CD8-positive, alpha-beta memory T cell (primary cell): ENCODE data around the gene NCBP3. TPM values are rescaled to one million over a fixed set of nuclear protein-coding genes. Genes with fewer than 3 reads are reported as not detected.

Source experiments
- CTCF ChIA-PET: fragments of 350-600 bp; sonication (Branson Sonifier 250); formaldehyde crosslinking; loops from one replicate; lab custom pipeline; 2021; ENCODE audit warnings: antibody characterized with exemption; lab: Charles Lee
- POLR2A ChIA-PET: fragments of 350-600 bp; sonication (Branson Sonifier 250); formaldehyde crosslinking; loops from one replicate; lab custom pipeline; 2021; ENCODE audit warnings: antibody characterized with exemption; lab: Charles Lee
- DNase-seq, 5 donors: peaks; one replicate each; pipeline versions ENCODE4 v3.0.0 to v3.0.0-alpha.2; 2020 to 2022; ENCODE audit warnings: mixed read lengths in 1 of 5
- H3K27ac ChIP-seq: one replicate; pipeline ENCODE4 v1.7.0; 2013; ENCODE audit warnings: low read depth, mild to moderate bottlenecking, low read length, moderate library complexity
- H3K27me3 ChIP-seq: 2 replicates; pipeline ENCODE4 v1.7.0; 2013; ENCODE audit warnings: low read length, mild to moderate bottlenecking; ENCODE audit not compliant: insufficient read depth, poor library complexity, severe bottlenecking
- H3K36me3 ChIP-seq: 2 replicates; pipeline ENCODE4 v1.7.0; 2013; ENCODE audit warnings: mild to moderate bottlenecking, low read length, moderate library complexity; ENCODE audit not compliant: insufficient read depth
- H3K4me1 ChIP-seq: 2 replicates; pipeline ENCODE4 v1.7.0; 2013; ENCODE audit warnings: mild to moderate bottlenecking, low read length, moderate library complexity; ENCODE audit not compliant: insufficient read depth
- H3K4me3 ChIP-seq: 2 replicates; pipeline ENCODE4 v1.7.0; 2013; ENCODE audit warnings: mild to moderate bottlenecking, low read length
- H3K9me3 ChIP-seq: 2 replicates; pipeline ENCODE4 v1.7.0; 2013; ENCODE audit warnings: mild to moderate bottlenecking, low read length
- H3K27ac Mint-ChIP-seq, 8 donors: one replicate each; pipeline ENCODE4 v1.8.0; 2020 to 2021; ENCODE audit warnings: mixed read lengths in 8 of 8, mild to moderate bottlenecking in 6 of 8, inconsistent platforms in 3 of 8, moderate library complexity in 3 of 8
- H3K27me3 Mint-ChIP-seq, 2 donors: one replicate each; pipeline ENCODE4 v1.8.0; 2020 to 2021; ENCODE audit warnings: mixed read lengths in 2 of 2, mild to moderate bottlenecking in 1 of 2, moderate library complexity in 1 of 2
- H3K36me3 Mint-ChIP-seq, 3 donors: one replicate each; pipeline ENCODE4 v1.8.0; 2020 to 2021; ENCODE audit warnings: mixed read lengths in 3 of 3, inconsistent platforms in 1 of 3, mild to moderate bottlenecking in 1 of 3
- H3K4me1 Mint-ChIP-seq, 3 donors: one replicate each; pipeline ENCODE4 v1.8.0; 2020 to 2021; ENCODE audit warnings: mixed read lengths in 3 of 3, inconsistent platforms in 1 of 3, mild to moderate bottlenecking in 1 of 3
- H3K4me3 Mint-ChIP-seq, 7 donors: one replicate each; pipeline ENCODE4 v1.8.0; 2020 to 2021; ENCODE audit warnings: mixed read lengths in 7 of 7, mild to moderate bottlenecking in 6 of 7, moderate library complexity in 4 of 7, inconsistent platforms in 2 of 7
- H3K9me3 Mint-ChIP-seq, 5 donors: one replicate each; pipeline ENCODE4 v1.8.0; 2020 to 2022; ENCODE audit warnings: mixed read lengths in 5 of 5, mild to moderate bottlenecking in 3 of 5, moderate library complexity in 2 of 5, inconsistent platforms in 1 of 5
- polyA plus RNA-seq: library from polyadenylated mRNA; unstranded; fragments of 300-500 nt; fragmentation: Illumina TruSeq; gene quantifications from one replicate; pipeline ENCODE4 v1.2.3, GENCODE V29; 2021
- total RNA-seq, 2 experiments: library from RNA; stranded (reverse); gene quantifications; one replicate each; pipeline ENCODE4 v1.2.3, GENCODE V29; 2021

Gene NCBP3
- total and polyA plus RNA-seq, 3 experiments from 2014 or later = 18.0 to 42.0 (median 39.9) TPM

DNA sequence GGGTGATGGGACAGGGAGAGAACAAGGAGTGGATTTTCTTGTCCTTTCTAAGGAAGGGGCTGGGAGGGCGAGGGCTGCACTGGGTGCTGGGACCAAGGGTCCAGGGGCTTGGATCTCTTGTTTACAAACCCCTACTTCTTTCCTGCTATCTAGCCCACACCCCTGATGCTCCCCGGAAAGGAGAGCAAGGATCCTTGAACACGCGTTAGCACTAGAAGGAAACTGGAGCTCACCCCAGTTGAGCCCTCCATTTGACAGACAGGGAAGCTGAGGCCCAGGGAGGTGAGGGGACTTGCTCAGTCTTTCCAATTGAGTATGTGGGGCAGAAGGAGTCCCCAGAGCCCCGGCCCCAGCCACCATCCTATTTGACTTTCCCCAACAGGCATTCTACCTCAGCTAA lies 40.5 kb downstream of the NCBP3 start:
- peaks cover 5 to 34% (median 6%) of the 10 kb centered on the region in 3 donors for H3K4me1 Mint-ChIP-seq
- no peaks in the 10 kb centered on the region for H3K9me3 ChIP-seq
- H3K27ac Mint-ChIP-seq = peak overlapping the region in 1 of 8 donors; percentile 36
- H3K27me3 ChIP-seq = no peaks in the 10 kb centered on the region
- CTCF ChIA-PET = no interaction called here
- H3K36me3 Mint-ChIP-seq = peaks cover 6 to 43% (median 13%) of the 10 kb centered on the region in 3 donors
- POLR2A ChIA-PET = no interaction called here
- H3K27me3 Mint-ChIP-seq = no peaks in the 10 kb centered on the region
- H3K4me3 Mint-ChIP-seq = no peak overlapping the region
- H3K9me3 Mint-ChIP-seq = no peaks in the 10 kb centered on the region
- DNase-seq = no peak
- H3K27ac ChIP-seq = no peak overlapping the region
- H3K36me3 ChIP-seq = peaks cover 6% of the 10 kb centered on the region
- H3K4me1 ChIP-seq = no peaks in the 10 kb centered on the region
- no peak overlapping the region for H3K4me3 ChIP-seq

- Histone ChIP-seq H3K9me3 (no peaks in the 10 kb centered on the region), H3K4me1 (no peaks in the 10 kb centered on the region), H3K4me3 (no peak overlapping the region), H3K27ac (no peak overlapping the region), H3K36me3 (no peaks in the 10 kb centered on the region), H3K27me3 (no peaks in the 10 kb centered on the region)
- H3K27me3 Mint-ChIP-seq = no peaks in the 10 kb centered on the region
- H3K27ac Mint-ChIP-seq = peak overlapping the region in 3 of 8 donors; percentile 23 to 81 (median 59)
- peaks cover 6 to 37% (median 9%) of the 10 kb centered on the region in 3 donors for H3K36me3 Mint-ChIP-seq
- H3K4me1 Mint-ChIP-seq = peaks cover 10 to 40% (median 13%) of the 10 kb centered on the region in 3 donors
- no peak for DNase-seq
- ChIA-PET POLR2A (interaction anchor here (0.7 to 1.4 kb wide), 2 partner anchors 9 to 221 kb away, joined by 5 to 13 read pairs; no protein-coding TSS in a partner anchor), CTCF (interaction anchor here (0.9 to 1.1 kb wide), 3 partner anchors 24 to 67 kb away, joined by 3 to 4 read pairs (median 3); no protein-coding TSS in a partner anchor)
- no peak overlapping the region for H3K4me3 Mint-ChIP-seq
- no peaks in the 10 kb centered on the region for H3K9me3 Mint-ChIP-seq
Measured at GRCh38 chr17:3804503-3804931, 41.5 kb downstream of the NCBP3 start.

DNA sequence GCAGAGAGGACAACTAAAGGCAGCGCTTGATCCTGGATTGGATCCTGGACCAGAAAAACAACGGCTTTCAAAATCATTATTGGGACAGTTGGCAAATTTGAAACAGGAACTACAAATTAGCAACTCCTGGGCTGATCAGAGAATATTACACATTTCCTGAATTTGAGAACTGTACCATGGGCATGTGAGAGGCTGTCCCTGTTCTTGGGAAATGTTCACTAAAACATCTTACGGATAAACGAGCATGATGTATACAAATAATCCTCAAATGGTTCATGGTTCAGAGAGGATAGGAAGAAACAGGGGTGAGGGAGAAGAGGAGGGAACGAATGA lies 42.8 kb downstream of the NCBP3 start:
- Histone ChIP-seq H3K4me1 (no peaks in the 10 kb centered on the region), H3K9me3 (no peaks in the 10 kb centered on the region), H3K36me3 (no peaks in the 10 kb centered on the region), H3K27ac (no peak overlapping the region), H3K27me3 (no peaks in the 10 kb centered on the region), H3K4me3 (no peak overlapping the region)
- Mint-ChIP-seq H3K27me3 (no peaks in the 10 kb centered on the region), H3K27ac (peak overlapping the region in 4 of 8 donors; percentile 36 to 67 (median 50)), H3K9me3 (no peaks in the 10 kb centered on the region), H3K36me3 (peaks cover 2 to 39% (median 5%) of the 10 kb centered on the region in 3 donors), H3K4me1 (peaks cover 16 to 47% (median 26%) of the 10 kb centered on the region in 3 donors), H3K4me3 (no peak overlapping the region)
- POLR2A ChIA-PET = no interaction called here
- DNase-seq = no peak
- CTCF ChIA-PET = no interaction called here

- H3K27me3 ChIP-seq = no peaks in the 10 kb centered on the region
- H3K4me3 ChIP-seq = no peak overlapping the region
- no peaks in the 10 kb centered on the region for H3K9me3 ChIP-seq
- POLR2A ChIA-PET = no interaction called here
- H3K4me1 Mint-ChIP-seq = peaks cover 21 to 53% (median 32%) of the 10 kb centered on the region in 3 donors
- H3K9me3 Mint-ChIP-seq = no peaks in the 10 kb centered on the region
- H3K36me3 ChIP-seq = no peaks in the 10 kb centered on the region
- no peak for DNase-seq
- H3K4me3 Mint-ChIP-seq = no peak overlapping the region
- H3K27ac ChIP-seq = no peak overlapping the region
- H3K27me3 Mint-ChIP-seq = no peaks in the 10 kb centered on the region
- H3K36me3 Mint-ChIP-seq = peaks cover 0 to 37% (median 1%) of the 10 kb centered on the region in 3 donors
- H3K27ac Mint-ChIP-seq = peak overlapping the region in 3 of 8 donors; percentile 29 to 38 (median 36)
- no peaks in the 10 kb centered on the region for H3K4me1 ChIP-seq
- CTCF ChIA-PET = no interaction called here
Measured at GRCh38 chr17:3802461-3803307, 43.4 kb downstream of the NCBP3 start.

GRCh38 chr17:3801792-3802191 lies 44.3 kb downstream of the NCBP3 start:
- H3K27ac ChIP-seq = no peak overlapping the region
- H3K4me1 Mint-ChIP-seq = peaks cover 25 to 59% (median 38%) of the 10 kb centered on the region in 3 donors
- no peak overlapping the region for H3K4me3 ChIP-seq
- H3K36me3 Mint-ChIP-seq = peaks cover 0 to 30% (median 1%) of the 10 kb centered on the region in 3 donors
- H3K9me3 Mint-ChIP-seq = no peaks in the 10 kb centered on the region
- no peak for DNase-seq
- no peaks in the 10 kb centered on the region for H3K9me3 ChIP-seq
- CTCF ChIA-PET = interaction anchor here (1.7 to 3.4 kb wide), 2 partner anchors 26 to 64 kb away, joined by 4 to 25 read pairs; no protein-coding TSS in a partner anchor
- no peaks in the 10 kb centered on the region for H3K27me3 Mint-ChIP-seq
- H3K4me1 ChIP-seq = peaks cover 1% of the 10 kb centered on the region
- POLR2A ChIA-PET = no interaction called here
- no peak overlapping the region for H3K4me3 Mint-ChIP-seq
- H3K36me3 ChIP-seq = no peaks in the 10 kb centered on the region
- no peaks in the 10 kb centered on the region for H3K27me3 ChIP-seq
- H3K27ac Mint-ChIP-seq = peak overlapping the region in 2 of 8 donors; percentile 3 to 81

DNA sequence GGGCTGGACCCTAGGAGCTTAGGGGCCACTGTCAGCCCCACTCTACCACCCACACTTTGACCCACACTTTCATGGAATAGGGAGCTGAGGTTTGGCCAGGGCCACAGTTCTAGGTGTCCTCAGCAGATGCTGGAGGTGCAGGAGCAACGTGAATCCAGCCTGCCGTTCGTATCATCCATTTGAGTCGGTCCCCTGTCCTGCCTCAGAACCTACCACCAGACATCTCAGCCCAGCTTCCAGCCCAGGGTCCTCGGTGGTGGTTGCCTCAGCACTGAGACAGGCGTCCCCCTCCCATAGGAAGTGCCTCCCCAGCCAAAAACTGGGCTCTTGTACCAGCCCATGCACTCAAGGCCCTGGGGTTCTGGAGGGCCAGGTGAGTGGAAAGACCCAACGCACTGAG lies 44.7 kb downstream of the NCBP3 start:
- no peaks in the 10 kb centered on the region for H3K27me3 Mint-ChIP-seq
- H3K4me1 Mint-ChIP-seq = peaks cover 29 to 64% (median 42%) of the 10 kb centered on the region in 3 donors

DNA sequence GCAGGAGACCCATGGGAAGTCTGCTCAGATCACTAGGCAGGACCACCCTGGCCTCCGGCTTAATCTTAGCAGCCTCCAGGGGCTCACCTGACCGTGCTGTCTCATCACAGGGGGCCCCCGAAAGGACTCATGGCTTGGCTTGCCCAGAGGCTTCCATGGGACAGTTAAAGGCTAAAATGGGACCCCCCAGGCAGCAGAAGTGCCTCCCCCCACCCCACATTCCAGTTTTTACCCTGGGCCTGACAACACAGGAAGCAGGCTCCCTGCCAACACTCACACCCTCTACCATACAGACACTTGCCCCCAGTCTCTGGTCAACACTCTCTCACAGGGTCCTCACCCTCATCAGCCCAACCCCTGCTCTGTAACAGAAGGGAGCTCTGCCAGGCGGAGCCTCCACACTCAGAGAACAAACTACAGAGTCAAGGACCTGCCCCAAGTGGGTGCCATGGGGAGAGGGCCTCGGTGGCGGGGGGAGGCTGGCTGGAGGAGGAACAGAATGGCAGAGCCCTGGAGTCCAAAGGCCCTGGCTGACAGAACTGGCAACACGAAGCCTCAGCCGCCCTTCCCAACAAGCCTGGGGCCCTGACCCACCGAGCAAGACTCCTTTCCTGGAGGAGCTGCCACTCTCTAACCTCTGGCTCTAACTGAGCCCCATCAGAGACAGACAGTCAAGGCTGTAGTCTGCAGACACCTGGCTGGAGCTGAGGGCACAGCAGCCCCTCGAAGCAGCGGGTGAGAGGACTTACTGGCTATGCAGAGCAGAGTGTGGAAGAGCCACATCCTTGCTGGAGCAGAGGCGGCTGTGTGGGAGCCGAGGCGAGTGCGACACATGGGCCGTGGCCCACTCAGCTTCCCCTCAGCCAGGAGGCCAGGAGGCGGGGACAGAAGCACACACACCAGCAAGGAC lies 45.4 kb downstream of the NCBP3 start, which contains the start of gene ITGAE:
ITGAE (minus strand) TSS at position 827 of the 910 bp plus-strand sequence; CDS start at position 783, 44 bp downstream.
- H3K27me3 Mint-ChIP-seq = no peaks in the 10 kb centered on the region
- no peak for DNase-seq
- Histone ChIP-seq H3K9me3 (no peaks in the 10 kb centered on the region), H3K27ac (no peak within 1 kb of the TSS), H3K4me1 (peaks cover 12% of the 10 kb centered on the region), H3K4me3 (no peak within 1 kb of the TSS), H3K27me3 (no peaks in the 10 kb centered on the region), H3K36me3 (no peaks in the 10 kb centered on the region)
- POLR2A ChIA-PET = interaction anchor here (1.3 to 1.4 kb wide), 2 partner anchors 40 to 104 kb away, joined by 3 to 4 read pairs; partner anchors contain the start of gene P2RX5
- H3K27ac Mint-ChIP-seq = peak within 1 kb of the TSS in 7 of 8 donors; percentile 81 to 91 (median 85)
- H3K4me3 Mint-ChIP-seq = peak within 1 kb of the TSS; percentile 14 to 91 (median 76)
- peaks cover 36 to 71% (median 49%) of the 10 kb centered on the region in 3 donors for H3K4me1 Mint-ChIP-seq
- CTCF ChIA-PET = interaction anchor here (0.7 to 3.4 kb wide), 5 partner anchors 8 to 63 kb away, joined by 3 to 25 read pairs (median 4); no protein-coding TSS in a partner anchor
- no peaks in the 10 kb centered on the region for H3K9me3 Mint-ChIP-seq
- H3K36me3 Mint-ChIP-seq = peaks cover 0 to 28% (median 0%) of the 10 kb centered on the region in 3 donors

More for the DNA sequence above, 44.7 kb downstream of the NCBP3 start:
- Mint-ChIP-seq H3K9me3 (no peaks in the 10 kb centered on the region), H3K4me3 (peak overlapping the region in 3 of 7 donors; percentile 57 to 85 (median 76)), H3K36me3 (peaks cover 0 to 28% (median 1%) of the 10 kb centered on the region in 3 donors), H3K27ac (peak overlapping the region in 4 of 8 donors; percentile 54 to 90 (median 83))
- no peak for DNase-seq
- Histone ChIP-seq H3K27me3 (no peaks in the 10 kb centered on the region), H3K4me1 (peaks cover 5% of the 10 kb centered on the region), H3K36me3 (no peaks in the 10 kb centered on the region), H3K4me3 (no peak overlapping the region), H3K27ac (no peak overlapping the region), H3K9me3 (no peaks in the 10 kb centered on the region)
- ChIA-PET POLR2A (interaction anchor here (1.4 kb wide), 1 partner anchor 105 kb away, joined by 4 read pairs; the partner anchor contains the start of gene P2RX5), CTCF (interaction anchor here (1.7 to 3.4 kb wide), 2 partner anchors 26 to 63 kb away, joined by 4 to 25 read pairs; no protein-coding TSS in a partner anchor)
